Frontal cortex (tissue), 4 donors: Measurements from ENCODE around the gene SENP6. TPM values are rescaled to one million over a fixed set of nuclear protein-coding genes. Genes with fewer than 3 reads are reported as not detected.
"Not testable (repeated sequence)": the region's sequence is repeated elsewhere in the genome, so short reads cannot be mapped to it uniquely, and the experiment has no call there.

Source experiments
- DNase-seq, 2 donors: peaks; one replicate each; pipeline ENCODE4 v3.0.0; 2012; ENCODE audit warnings: low spot score in 2 of 2
- FAIRE-seq: peaks from 2 replicates; lab custom pipeline; 2012; peaks lifted over from hg19 to GRCh38; lab: Jason Lieb, UNC
- total RNA-seq: library from RNA; depleted of rRNA; stranded (reverse); fragments of >200 nt; gene quantifications from one replicate; pipeline ENCODE4 v1.2.3, GENCODE V29; 2014
- donor health status: control.
- donor health status: control.
- donor health status: control.

SENP6 gene, protein sequence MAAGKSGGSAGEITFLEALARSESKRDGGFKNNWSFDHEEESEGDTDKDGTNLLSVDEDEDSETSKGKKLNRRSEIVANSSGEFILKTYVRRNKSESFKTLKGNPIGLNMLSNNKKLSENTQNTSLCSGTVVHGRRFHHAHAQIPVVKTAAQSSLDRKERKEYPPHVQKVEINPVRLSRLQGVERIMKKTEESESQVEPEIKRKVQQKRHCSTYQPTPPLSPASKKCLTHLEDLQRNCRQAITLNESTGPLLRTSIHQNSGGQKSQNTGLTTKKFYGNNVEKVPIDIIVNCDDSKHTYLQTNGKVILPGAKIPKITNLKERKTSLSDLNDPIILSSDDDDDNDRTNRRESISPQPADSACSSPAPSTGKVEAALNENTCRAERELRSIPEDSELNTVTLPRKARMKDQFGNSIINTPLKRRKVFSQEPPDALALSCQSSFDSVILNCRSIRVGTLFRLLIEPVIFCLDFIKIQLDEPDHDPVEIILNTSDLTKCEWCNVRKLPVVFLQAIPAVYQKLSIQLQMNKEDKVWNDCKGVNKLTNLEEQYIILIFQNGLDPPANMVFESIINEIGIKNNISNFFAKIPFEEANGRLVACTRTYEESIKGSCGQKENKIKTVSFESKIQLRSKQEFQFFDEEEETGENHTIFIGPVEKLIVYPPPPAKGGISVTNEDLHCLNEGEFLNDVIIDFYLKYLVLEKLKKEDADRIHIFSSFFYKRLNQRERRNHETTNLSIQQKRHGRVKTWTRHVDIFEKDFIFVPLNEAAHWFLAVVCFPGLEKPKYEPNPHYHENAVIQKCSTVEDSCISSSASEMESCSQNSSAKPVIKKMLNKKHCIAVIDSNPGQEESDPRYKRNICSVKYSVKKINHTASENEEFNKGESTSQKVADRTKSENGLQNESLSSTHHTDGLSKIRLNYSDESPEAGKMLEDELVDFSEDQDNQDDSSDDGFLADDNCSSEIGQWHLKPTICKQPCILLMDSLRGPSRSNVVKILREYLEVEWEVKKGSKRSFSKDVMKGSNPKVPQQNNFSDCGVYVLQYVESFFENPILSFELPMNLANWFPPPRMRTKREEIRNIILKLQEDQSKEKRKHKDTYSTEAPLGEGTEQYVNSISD
- 307 TPM for total RNA-seq

DNA sequence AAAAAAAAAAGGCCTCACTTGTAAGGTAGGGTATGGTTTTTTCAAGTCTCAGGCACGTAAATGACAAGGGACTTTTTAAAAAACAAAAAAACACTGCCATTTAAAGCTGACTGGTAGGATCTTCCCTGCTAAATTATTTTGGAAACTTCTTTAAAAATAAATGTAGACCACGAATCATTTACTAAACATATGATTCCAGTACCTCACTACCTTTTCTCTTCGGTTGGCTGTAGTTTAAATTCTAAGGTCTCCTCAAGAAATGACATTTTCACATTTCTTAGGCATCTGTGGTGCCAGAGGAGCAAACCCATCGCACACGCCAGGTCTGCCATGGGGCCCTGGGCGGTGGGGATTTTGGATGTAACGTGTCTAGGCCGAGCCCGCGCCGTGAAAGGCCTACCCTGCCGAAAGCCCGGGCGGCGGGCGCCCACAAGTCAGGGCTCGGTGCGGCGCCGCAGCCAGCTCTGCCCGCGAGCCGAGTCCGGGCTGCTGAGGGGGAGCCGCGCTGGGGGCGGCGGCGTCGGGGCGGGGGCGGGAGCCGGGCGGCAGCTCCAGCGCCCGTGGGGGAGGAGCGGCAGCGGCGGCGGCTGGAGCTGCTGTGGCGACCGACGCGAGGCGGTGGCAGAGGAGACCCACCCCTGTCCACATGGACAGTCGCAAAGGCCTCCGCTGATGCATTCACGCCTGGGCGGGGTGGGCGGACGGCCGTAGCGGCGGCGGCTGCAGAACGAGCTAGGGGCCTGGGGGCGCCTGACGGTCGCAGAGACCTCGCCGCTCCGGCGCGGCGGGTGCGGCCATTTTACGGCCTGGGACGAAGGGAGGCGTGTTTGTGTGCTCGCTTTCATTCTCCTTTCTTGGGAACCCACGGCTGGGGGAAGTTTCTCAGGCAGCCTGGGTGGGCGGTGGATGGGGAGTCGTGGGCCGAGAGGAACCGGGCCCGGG lies at the start of gene SENP6:
TSS of gene SENP6 (plus strand) at position 577 of the 942 bp plus-strand sequence. CDS start 645 bp downstream, outside the sequence.
- FAIRE-seq (no peak), DNase-seq (peak; percentile 72 to 76)

- FAIRE-seq (no peak), DNase-seq (no peak)
These were observed 45.4 kb upstream of the SENP6 start for GRCh38 chr6:75556240-75556639.

- DNase-seq, result no peak
- FAIRE-seq, result no peak
These were observed 44.6 kb upstream of the SENP6 start for GRCh38 chr6:75557068-75557467.

DNA sequence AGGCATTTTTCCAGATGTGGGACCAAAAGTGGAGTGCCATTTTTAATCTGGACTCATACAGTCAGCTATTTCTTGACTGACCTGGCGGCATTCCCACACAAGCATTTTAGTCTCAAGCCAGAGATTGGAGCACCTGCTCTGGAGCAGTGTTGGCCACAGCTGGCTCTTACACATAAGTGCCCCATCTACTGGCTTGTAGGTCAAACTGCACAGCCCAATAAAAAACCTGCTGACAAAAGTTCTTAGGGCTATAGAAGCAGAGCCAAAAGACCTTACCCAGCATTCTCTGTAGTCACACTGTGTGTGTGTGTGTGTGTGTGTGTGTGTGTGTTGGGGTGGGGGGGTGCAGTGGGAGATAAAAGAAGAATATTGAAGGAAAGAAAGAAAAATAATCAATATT lies 38.6 kb upstream of the SENP6 start:
- no peak for DNase-seq
- no peak for FAIRE-seq

DNA sequence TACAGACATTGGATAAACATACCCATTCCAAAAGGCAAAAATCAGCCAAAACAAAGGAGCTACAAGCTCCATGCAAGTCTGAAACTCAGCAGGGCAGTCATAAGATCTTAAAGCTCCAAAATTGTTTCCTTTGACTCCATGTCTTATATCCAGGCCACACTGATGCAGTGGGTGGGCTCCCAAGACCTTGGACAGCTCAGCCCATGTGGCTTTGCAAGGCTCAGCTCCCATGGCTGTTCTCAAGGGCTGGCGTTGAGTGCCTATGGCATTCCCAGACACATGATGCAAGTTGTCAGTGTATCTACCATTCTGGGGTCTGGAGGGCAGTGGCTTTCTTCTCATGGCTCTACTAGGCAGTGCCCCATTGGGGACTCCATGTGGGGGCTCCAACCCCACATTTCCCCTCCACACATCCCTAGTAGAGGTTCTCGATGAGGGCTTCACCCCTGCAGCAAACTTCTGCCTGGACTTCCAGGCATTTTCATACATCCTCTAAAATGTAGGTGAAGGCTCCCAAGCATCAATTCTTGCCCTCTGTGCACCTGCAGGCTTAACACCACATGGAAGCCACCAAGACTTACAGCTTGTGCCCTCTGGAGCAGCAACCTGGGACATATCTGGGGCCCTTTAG lies 35.4 kb upstream of the SENP6 start:
- FAIRE-seq (no peak), DNase-seq (no peak)

- FAIRE-seq (no peak), DNase-seq (no peak)
These were observed 33.6 kb upstream of the SENP6 start for GRCh38 chr6:75568100-75568499.

DNA sequence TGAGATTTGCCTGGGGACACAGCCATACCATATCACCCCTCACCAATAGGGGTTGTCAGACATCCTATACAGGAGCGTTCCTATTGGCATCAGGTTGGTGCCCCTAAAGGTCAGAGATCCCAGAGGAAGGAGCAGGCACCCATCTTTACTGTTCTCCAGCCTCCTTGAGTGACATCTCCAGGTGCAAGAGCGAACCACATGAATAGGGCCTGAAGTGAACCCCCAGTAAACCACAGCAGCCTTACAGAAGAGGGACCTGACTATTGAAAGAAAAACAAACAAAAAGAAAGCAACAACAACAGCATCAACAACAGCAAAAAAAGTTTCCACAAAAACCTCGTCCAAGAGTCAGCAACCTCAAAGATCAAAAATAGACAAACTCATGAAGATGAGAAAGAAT lies 32.7 kb upstream of the SENP6 start:
- FAIRE-seq, result no peak
- no peak for DNase-seq

GRCh38 chr6:75570671-75571070 lies 31.0 kb upstream of the SENP6 start:
- DNase-seq, FAIRE-seq: not testable (repeated sequence)

- no peak for DNase-seq
- FAIRE-seq, result no peak
These were observed 29.6 kb upstream of the SENP6 start for GRCh38 chr6:75572072-75572471.

DNA sequence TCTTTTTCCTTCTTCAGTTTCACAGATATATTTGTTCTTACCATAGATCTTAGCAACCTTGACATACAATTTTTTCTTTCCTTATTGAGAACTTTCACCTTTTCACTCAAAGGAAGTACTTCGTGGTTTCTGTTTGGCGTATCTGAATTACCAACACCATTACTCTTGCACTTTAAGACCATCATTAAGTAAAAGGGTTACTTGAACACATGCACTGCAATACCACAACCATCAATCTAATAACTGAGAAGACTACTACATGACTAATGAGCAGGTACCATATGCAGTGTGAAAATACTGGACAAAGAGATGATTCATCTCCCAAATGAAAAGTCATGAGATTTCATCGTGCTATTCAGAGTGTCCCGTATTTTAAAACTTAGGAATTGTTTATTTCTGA lies 21.7 kb upstream of the SENP6 start:
- no peak for FAIRE-seq
- no peak for DNase-seq

DNA sequence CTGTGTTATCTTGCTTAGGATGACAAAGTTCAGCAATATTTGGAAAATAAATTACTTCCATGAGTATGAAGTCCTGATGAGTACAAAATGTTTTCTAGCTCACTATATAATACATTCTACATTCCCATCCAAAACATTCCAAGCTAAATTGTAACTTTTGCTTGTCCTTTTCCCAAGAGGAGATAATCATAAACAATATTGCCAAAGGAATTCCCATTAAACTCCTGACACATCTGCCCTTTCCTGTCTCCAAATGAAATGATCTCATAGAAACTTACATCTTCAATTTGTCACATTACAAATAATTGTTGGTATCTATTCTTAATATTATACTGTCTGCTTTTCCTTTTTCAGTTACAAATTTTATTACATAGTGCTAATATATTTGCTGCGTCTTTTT lies 20.4 kb upstream of the SENP6 start:
- FAIRE-seq (no peak), DNase-seq (no peak)

GRCh38 chr6:75584552-75584951 lies 17.1 kb upstream of the SENP6 start:
- DNase-seq, FAIRE-seq: not testable (repeated sequence)

- DNase-seq, result no peak
- FAIRE-seq, result no peak
These were observed 12.7 kb upstream of the SENP6 start for GRCh38 chr6:75588948-75589347.

- no peak for FAIRE-seq
These were observed 11.3 kb upstream of the SENP6 start for GRCh38 chr6:75590370-75590769.

DNA sequence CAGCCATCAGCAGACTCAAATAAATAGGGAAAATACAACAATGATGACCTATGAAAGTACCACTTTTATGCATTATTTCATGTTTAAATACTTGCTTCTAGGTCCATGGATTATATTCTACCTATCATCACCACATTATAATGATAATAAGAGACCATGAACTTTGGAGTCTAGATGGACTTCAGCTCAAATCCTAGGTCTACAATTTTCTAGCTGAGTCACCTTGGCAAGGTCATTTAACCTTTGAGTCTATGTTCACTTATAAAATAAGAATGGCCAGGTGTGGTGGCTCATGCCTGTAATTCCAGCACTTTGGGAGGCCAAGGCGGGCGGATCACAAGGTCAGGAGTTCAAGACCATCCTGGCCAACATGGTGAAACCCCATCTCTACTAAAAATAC lies 5.3 kb upstream of the SENP6 start:
- FAIRE-seq, DNase-seq: not testable (repeated sequence)

More at GRCh38 chr6:75590370-75590769, 11.3 kb upstream of the SENP6 start:
- no peak for DNase-seq

DNA sequence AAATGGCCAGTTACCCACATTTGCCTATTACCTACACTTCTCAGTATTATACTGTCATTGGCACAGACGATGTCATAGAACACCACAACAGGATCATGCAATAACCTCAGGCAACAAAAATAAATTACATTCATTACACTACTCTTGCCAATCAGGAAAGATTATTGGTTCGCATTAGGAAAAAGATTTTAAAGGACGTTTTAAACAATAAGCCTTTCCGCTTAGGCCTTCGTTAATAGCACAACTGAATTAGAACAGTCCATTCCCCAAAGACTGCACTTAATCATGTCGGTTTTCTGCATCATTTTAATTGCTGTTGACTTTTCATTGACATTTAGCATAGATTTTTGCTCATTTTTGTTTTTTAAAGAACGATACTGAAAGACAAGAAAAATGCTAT lies 912 bp upstream of the SENP6 start:
- FAIRE-seq (no peak), DNase-seq (no peak)

DNA sequence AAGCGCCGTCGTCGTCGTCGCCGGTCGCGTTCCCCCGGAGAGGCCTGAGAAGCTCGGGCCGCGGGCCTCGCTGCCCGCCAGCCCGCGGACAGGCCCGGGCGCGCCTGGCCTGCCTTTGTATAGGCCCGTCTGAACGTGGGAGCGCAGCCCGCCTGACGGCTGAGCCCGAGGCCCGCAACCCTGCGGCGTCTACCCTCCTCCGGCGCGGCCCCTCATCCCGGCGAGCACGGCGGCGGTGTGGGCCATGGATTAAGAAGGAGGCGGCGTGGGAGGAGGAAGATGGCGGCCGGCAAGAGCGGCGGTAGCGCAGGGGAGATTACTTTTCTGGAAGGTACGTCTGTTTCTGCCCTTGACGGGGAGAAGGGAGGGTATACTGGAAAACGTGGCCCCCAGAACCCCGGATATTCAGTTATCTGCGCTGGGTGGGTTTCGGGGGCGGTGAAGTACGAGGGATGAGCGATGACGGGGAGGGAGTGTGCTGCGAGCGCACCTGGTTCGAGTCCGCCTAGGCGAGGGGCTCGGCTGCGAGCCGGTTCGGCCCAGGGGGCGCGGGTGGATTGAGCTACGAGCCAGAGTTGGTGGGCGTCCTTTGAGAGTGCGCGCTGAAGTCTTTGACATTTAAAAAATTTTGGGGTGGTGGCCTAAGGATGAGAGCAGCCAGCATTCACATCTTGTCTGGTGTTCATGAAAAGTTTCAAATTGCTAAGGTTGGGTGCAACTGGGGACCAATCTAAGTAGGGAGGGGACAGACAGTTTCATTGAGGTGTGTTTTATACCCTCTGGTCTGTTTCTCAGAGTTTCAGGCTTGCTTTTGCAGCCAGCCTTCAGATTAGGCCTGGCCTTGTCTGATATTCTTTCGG lies 796 bp downstream of the SENP6 start:
- FAIRE-seq (no peak), DNase-seq (peak in 1 of 2 donors; percentile 28)

DNA sequence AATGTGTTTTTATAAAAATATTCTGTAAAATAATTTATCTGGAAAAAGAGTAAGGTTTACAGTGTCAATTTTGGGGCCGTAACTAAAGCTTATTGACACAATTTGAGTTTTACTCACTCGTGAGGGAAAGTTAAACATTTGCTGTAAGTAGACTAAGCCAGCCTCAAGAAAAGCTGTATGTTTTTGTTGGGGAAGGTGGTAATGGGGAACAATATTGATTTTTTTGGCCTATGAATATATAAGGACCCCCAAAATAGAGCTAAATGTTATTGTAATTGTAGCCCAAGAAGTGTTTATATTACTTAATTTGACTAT lies 1.4 kb downstream of the SENP6 start:
- no peak for FAIRE-seq

More for the DNA sequence above, 1.4 kb downstream of the SENP6 start:
- DNase-seq, result no peak
